HG03066 (cell line): Measurements from ENCODE around the gene DOCK10.

Source experiments
- ATAC-seq: cut with Tn5 transposase; IDR thresholded peaks from one replicate; pipeline ENCODE4 v1.9.1; 2021; ENCODE audit warnings: low read depth; ENCODE audit not compliant: unreplicated experiment

Gene DOCK10

GRCh38 chr2:224885836-224886547, 156.3 kb downstream of the DOCK10 start:
- peak; percentile 74 for ATAC-seq

- no peak for ATAC-seq
These were observed 157.0 kb downstream of the DOCK10 start for GRCh38 chr2:224885291-224885690.

- ATAC-seq: no peak
These were observed 158.1 kb downstream of the DOCK10 start for GRCh38 chr2:224884188-224884587.

- ATAC-seq: no peak
These were observed 158.6 kb downstream of the DOCK10 start for GRCh38 chr2:224883700-224884099.

- ATAC-seq: no peak
These were observed 159.1 kb downstream of the DOCK10 start for GRCh38 chr2:224883172-224883516.

GRCh38 chr2:224882291-224883171, 159.7 kb downstream of the DOCK10 start:
- no peak for ATAC-seq

- ATAC-seq: no peak
These were observed 160.4 kb downstream of the DOCK10 start for GRCh38 chr2:224881846-224882245.

- no peak for ATAC-seq
These were observed 165.7 kb downstream of the DOCK10 start for GRCh38 chr2:224876522-224876921.

GRCh38 chr2:224875841-224876240, 166.4 kb downstream of the DOCK10 start:
- ATAC-seq: peak; percentile 73

GRCh38 chr2:224875153-224875552, 167.1 kb downstream of the DOCK10 start:
- ATAC-seq: no peak

- ATAC-seq: no peak
These were observed 170.5 kb downstream of the DOCK10 start for GRCh38 chr2:224871813-224872212.

GRCh38 chr2:224870341-224870740, 171.9 kb downstream of the DOCK10 start:
- ATAC-seq: no peak

- ATAC-seq: no peak
These were observed 172.6 kb downstream of the DOCK10 start for GRCh38 chr2:224869601-224870233.

GRCh38 chr2:224865016-224865415, 177.3 kb downstream of the DOCK10 start:
- ATAC-seq: no peak

- no peak for ATAC-seq
These were observed 181.0 kb downstream of the DOCK10 start for GRCh38 chr2:224861266-224861665.

- ATAC-seq: no peak
These were observed 181.5 kb downstream of the DOCK10 start for GRCh38 chr2:224860786-224861185.

- no peak for ATAC-seq
These were observed 190.5 kb downstream of the DOCK10 start for GRCh38 chr2:224851811-224852210.

- ATAC-seq: no peak
These were observed 192.2 kb downstream of the DOCK10 start for GRCh38 chr2:224850081-224850480.

GRCh38 chr2:224849264-224849663, 193.0 kb downstream of the DOCK10 start:
- ATAC-seq: no peak

GRCh38 chr2:224847961-224848850, 194.1 kb downstream of the DOCK10 start:
- ATAC-seq: no peak
